Fibroblast of skin of scalp (primary cell): ENCODE data around the gene COPB1.

Source experiments
- DNase-seq: peaks from one replicate; pipeline ENCODE4 v3.0.0-alpha.2; 2013

COPB1 gene

DNA sequence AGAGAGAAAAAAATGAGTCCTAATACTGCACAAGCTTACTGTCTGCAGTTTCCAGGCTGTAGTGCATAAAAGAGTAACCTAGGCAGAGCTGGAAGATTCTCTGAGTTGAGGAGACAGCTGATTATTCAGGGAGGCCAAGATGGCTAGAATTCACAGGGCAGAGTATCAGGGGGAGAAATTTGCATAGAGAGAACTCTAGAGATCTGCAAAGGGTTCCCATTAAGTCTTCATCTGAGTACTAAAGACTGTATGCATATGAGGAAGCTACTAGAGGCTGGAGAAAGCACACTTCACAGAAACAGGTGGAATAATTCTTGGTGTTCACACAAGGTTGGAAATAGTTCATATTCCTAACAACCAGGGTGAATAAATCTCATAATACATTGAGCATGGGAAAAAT lies 74.0 kb downstream of the COPB1 start:
- DNase-seq = no peak

GRCh38 chr11:14424096-14424495 lies 75.5 kb downstream of the COPB1 start:
- DNase-seq = peak; percentile 81

DNA sequence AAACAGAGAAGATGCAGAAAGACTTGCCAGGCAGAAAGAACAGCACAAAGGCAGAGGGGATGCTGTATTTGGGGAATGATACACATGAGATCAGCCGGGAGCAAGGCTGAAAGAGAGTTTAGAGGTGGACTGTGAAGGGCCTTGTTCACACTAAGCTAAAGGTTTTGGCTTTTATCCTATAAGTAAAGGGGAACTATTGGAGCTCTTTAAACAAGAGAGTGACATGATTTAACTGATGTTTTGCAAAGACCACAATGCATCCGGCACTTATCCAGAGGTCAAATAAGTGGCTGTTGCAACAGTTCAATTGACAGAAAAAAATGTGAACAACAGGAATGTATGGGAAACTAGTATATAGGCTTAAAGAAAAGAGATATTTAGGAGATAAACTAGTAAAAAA lies 76.0 kb downstream of the COPB1 start:
- DNase-seq = peak; percentile 79

DNA sequence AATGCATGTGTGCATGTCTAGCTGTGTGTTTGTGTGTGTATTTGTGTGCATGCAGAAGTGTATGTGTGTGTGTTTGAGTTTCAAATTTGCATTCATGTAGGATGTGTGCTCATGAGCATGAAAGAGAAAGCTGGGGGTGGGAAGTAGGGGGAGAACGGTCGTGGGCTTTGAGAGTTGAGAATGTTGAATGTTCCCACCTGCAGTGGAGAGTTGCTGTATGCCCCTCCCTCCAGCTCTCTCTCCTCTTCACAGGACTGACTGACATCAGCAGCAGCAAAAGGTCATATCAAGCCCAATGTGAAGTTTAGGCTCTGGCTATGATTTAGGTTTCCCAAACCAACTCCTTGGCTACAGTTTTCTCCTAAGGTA lies 76.8 kb downstream of the COPB1 start:
- no peak for DNase-seq

- DNase-seq = peak; percentile 100
Measured at GRCh38 chr11:14422052-14422813, 77.4 kb downstream of the COPB1 start.

DNA sequence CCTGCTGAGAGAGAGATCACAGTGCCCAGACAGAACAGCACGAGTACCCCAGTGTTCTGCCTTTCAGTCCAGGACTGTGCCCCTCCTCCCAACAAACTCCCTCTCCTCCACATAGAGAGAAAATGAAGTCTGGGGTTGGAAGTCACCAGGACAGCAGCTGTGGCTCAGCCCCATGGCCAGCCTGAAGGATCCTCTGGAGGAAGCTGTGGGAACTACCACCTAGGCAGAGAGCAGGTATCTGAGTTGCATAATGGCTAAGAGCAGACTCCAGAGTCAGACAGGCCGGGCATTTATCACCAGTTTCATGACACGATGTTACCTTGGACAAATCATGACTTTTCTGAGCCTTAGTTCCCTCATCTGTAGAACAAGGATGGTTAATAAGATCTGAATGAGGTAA lies 79.4 kb downstream of the COPB1 start:
- no peak for DNase-seq

DNA sequence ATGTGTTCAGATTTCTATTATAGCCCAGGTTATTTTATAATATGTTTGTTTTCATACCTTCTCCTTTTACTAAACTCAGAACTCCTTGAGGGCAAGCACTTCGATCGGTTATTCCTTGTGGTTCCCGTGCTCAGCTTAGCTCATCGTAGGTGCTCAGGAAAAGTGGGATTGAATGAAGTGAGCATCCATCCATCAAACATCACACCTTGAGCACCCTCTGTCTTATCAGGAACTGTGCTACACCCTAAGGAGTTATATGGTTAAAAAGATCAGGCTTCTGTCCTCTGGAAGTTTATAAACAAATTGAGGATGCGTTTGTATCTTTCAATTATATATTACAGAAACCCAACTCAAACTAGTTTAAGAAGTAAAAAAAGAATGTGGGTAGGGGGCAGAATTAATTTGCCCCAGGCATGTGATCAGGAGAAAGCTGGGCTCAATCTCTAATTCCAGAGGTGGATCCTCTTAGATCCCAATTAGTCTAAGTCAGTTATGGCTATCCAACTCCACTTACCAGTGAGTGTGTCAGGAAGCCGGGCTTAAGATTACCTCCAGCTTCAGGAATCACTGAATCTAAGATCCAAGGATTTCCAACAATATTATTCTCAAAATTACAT lies 80.7 kb downstream of the COPB1 start:
- DNase-seq = peak; percentile 45

DNA sequence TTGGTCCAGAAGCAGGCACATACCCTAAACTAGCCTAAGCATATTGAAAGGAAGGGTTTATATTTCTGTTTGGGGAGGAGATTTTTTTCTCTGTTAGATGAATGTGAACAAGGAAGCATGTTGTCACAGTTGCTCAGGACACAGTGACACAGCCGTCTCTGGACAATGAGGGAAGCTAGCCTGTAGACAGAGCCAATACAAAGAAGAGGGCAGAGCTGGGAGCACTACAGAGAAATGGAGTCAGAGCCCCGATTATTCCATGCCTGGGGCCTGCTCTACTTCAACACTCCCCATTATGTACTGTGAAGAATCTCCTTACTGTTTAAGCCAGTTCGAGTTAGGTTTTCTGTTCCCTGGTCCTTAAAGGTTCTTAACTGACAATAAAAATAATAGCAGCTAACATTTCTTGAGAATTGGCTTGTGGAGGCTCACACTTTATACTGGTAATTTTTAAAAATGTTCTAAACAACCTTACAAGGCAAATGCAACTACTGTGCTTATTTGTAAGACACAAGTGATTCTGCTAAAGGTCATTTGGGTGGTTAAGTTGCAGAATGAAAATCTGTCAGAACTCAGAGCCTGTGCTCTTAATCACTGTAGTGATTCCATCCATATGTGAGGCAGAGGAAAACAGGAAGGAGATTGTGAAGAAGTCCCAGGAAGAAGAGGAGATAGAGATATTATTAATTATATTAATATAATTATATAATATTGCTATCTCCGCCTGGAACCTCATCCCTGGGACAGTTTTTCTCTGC lies 81.8 kb downstream of the COPB1 start:
- DNase-seq = peak; percentile 7

DNA sequence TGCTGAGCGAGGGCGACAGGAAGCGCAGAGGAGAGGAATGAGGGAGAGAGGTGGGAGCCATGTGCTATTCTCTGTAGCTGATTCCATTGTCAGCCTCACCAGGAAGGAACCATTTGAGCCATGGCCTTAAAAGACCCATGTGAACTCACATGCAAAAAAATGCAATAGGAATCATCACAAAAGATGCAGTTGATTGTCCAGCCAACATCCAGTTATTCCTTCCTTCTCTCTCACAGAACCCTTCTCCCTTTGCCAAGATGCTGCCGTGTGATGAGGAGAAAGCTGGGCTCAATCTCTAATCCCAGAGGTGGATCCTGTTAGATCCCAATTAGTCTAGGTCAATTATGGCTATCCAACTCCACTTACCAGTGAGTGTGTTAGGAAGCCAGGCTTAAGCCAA lies 82.4 kb downstream of the COPB1 start:
- DNase-seq = peak; percentile 27

- peak; percentile 19 for DNase-seq
Measured at GRCh38 chr11:14414470-14415461, 84.8 kb downstream of the COPB1 start.

DNA sequence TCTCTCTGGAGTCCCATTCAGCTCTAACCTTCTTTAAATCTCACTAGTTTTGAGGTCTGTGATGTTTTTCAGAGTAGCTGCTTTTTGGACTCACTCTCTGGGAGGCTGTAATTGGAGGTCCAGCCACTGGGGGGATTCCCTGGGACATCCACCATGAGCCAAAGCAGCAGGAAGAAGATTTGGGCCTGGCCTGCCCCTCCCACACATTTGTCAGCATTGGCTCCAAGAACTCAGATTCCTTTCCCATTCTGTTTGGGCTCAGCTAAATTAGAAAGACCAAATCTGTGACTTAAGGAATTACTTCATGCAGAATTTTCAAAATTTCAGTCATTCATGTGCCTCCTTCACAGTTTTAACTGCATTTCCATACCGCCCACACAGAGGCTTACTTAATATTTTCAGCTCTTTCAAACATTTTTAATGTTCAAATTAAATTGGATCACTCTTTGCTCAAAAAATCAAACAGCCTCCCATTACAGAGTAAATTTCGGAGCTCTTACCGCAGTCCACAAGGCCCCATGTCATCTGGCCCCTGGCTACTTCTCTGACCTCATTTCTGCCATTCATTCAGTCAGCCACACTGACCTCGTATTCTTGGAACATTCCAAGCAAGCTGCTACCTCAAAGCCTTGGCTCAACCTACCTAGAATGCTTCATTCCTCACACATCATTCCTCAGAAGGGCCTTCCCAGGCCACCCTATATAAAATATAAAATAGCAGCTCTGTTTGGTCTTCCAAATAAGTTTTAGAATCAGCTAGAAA lies 86.1 kb downstream of the COPB1 start:
- DNase-seq = peak; percentile 82

- DNase-seq = peak; percentile 94
Measured at GRCh38 chr11:14411818-14412217, 87.8 kb downstream of the COPB1 start.

DNA sequence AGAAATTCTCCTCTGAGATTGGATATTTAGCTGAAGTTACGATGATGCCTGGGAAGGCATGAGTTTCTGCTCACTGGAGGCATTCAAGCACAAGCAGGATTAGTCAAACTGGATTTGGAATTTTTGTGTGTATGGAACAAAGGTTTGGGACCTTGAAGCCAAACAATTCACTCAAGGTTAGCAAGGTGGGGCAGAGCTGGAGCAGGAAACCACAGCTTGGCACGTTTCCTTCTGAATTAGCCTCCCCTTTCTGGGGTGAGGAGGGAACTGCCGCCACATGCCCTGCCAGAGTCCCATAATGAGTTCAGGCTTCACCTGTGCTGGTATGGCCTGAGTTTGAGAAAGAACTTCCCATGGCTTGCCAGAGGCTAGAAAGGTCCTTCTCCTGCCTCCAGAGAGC lies 89.7 kb downstream of the COPB1 start:
- DNase-seq = no peak

DNA sequence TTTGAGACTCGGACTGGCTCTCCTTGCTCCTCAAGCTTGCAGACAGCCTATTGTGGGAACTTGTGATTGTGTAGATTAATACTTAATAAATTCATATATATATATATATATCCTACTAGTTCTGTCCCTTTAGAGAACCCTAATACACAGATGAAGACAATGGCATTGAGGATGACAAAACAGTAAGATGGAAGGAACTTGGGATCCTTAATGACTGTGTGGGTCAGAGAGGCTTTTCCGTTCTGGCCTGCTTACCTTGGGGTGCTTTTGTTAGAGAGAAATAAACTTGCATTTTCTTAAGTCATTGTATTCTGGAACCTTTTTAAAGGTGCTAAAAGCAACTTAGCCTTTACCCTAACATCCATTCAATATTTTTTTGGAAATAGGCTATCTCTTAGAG lies 91.0 kb downstream of the COPB1 start:
- DNase-seq = no peak
